Skeletal muscle cell (primary cell): Measurements from ENCODE around the gene F13B.
"Not testable (repeated sequence)": the region's sequence is repeated elsewhere in the genome, so short reads cannot be mapped to it uniquely, and the experiment has no call there.

ENCODE experiments used
- DNase-seq: peaks from one replicate; pipeline ENCODE4 v3.0.0-alpha.2; 2010; ENCODE audit warnings: low read depth
- H3K4me3 ChIP-seq: 2 replicates; pipeline ENCODE4 v1.5.1; 2011; ENCODE audit warnings: low read depth, mild to moderate bottlenecking, control low read depth, low read length, moderate library complexity

Gene F13B, protein sequence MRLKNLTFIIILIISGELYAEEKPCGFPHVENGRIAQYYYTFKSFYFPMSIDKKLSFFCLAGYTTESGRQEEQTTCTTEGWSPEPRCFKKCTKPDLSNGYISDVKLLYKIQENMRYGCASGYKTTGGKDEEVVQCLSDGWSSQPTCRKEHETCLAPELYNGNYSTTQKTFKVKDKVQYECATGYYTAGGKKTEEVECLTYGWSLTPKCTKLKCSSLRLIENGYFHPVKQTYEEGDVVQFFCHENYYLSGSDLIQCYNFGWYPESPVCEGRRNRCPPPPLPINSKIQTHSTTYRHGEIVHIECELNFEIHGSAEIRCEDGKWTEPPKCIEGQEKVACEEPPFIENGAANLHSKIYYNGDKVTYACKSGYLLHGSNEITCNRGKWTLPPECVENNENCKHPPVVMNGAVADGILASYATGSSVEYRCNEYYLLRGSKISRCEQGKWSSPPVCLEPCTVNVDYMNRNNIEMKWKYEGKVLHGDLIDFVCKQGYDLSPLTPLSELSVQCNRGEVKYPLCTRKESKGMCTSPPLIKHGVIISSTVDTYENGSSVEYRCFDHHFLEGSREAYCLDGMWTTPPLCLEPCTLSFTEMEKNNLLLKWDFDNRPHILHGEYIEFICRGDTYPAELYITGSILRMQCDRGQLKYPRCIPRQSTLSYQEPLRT

DNA sequence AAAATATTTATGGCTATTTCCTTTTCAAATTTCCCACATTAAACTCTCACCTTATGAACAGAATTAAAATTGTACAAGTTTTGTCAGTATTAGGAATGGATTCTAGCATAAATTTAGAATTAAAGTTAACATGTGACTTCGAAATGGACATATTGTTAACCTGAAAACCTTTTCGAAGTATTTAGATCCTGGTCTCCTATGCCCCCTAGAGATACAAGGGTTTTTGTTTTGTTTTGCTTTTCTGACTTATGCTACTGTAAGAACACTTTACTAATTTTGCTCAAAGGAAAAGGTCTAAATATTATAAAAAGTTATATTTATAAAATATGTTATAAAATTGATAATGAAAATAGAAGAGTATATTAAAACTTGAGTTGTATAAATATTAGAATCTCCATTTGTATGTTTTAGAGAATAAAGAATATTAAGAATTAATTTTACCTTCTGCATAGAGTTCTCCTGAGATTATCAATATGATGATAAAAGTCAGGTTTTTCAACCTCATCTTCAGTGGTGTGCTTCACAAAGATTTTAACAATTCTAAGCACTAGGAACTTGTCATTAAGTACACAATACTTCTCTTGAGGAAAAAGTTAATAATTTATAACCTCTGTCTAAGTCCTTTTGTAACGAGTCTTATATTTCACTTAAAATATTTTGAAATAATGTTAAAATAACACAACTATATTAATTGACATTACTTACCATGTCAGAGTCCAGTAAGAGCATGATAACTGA lies at the start of gene F13B:
Gene F13B, minus strand, starts transcription at position 542 of the 738 bp plus-strand sequence. Its CDS starts 37 bp downstream, at position 505.
- H3K4me3 ChIP-seq, result no peak within 1 kb of the TSS
- no peak for DNase-seq

- no peak for DNase-seq
- no peak overlapping the region for H3K4me3 ChIP-seq
Observed at GRCh38 chr1:197116156-197116555, 49.1 kb upstream of the F13B start.

DNA sequence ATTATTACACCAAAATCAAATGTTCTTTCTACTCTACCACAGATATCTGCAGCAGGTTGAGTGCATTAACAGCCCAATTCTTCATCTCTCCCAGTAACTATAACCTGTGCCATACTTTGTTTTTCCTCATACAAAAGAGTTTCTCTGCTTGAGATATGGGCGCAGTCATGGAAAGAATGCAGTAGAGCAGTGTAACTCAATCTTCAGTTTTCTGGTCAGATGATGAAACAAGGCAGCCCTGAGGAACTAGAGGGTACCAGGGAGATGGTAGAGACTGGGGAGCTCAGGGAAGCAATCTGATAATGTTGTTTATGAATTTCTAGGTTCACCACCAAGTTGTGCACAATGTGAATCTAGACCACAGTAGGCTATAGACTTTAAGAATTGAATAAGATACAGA lies 39.8 kb upstream of the F13B start:
- H3K4me3 ChIP-seq, result no peak overlapping the region
- no peak for DNase-seq

GRCh38 chr1:197103300-197103699 lies 36.2 kb upstream of the F13B start:
- H3K4me3 ChIP-seq, result no peak overlapping the region
- DNase-seq, result peak; percentile 19

DNA sequence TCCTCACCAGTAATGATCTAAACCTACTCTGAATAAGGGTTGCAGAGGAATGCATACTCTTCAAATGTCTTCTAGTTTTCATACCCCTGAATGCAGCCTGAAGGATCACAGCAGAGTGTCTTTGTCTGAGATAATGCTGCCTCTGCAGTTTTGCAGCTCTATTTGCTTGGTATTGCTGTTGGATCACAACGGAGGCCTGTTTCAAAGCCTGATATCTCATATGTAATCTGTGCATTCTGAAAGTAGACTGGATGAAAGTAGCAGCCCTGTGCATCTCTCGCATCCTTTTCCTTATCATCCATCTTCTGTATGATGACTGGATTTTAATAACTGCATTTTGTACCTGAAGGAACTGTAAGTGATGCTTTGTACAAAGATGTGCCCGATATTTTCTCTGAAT lies 34.9 kb upstream of the F13B start:
- DNase-seq, result no peak

DNA sequence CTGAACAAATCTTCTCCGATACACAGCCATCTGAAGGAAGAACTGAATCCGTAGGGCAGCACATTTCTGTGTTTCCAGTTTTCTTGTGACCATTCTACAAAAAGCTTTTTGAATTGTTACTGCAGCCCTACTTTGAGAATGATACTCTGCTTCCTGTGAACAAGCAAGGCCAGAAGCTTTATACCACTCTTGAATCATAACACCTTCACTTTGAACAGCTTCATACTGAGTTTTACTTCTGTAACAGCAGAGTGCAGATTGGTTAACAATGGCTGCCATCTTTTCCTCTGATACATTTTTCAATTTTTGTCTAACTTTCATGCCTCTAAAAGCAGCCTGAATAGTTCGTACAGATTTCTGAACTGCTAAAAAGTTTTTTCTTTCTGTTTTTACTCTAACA lies 33.6 kb upstream of the F13B start:
- no peak overlapping the region for H3K4me3 ChIP-seq
- no peak for DNase-seq

More for the DNA sequence above, 34.9 kb upstream of the F13B start:
- no peak overlapping the region for H3K4me3 ChIP-seq

GRCh38 chr1:197099444-197099843 lies 32.4 kb upstream of the F13B start:
- no peak overlapping the region for H3K4me3 ChIP-seq
- DNase-seq, result no peak

- not testable (repeated sequence) for DNase-seq, H3K4me3 ChIP-seq
Observed at GRCh38 chr1:197096971-197097370, 29.9 kb upstream of the F13B start.

GRCh38 chr1:197096137-197096536 lies 29.1 kb upstream of the F13B start:
- no peak for DNase-seq
- H3K4me3 ChIP-seq, result no peak overlapping the region

DNA sequence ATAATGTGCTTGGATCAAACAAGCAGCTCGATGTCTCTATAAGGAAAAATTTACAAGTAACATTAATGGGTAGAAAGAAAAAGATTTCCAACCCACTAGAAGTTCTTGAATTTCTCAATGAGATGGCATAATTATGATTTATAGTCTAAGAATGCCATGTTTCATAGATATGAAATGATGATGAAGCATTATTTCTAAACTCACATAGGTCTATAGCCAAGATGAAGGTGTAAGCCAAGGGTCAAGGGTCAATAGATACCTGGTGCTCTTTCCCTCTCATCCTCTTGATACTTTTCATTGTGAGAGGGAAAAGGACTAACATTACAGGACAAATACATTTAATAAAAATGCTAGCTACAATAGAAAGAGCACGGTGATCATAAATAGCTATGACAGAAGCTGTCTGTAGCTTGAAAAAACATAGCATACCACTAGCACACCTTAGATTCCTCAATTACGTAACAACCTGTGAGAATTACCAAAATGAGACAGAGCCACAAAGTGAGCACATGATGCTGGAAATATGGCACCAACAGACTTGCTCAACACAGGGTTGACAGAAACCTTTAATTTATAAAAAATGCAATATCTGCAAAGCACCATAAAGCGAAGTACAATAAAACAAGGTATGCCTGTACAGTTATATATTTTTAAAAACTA lies 26.3 kb upstream of the F13B start:
- H3K4me3 ChIP-seq, result no peak overlapping the region
- no peak for DNase-seq

- no peak overlapping the region for H3K4me3 ChIP-seq
- DNase-seq, result no peak
Observed at GRCh38 chr1:197092491-197093023, 25.5 kb upstream of the F13B start.

GRCh38 chr1:197083474-197083873 lies 16.4 kb upstream of the F13B start:
- no peak overlapping the region for H3K4me3 ChIP-seq

DNA sequence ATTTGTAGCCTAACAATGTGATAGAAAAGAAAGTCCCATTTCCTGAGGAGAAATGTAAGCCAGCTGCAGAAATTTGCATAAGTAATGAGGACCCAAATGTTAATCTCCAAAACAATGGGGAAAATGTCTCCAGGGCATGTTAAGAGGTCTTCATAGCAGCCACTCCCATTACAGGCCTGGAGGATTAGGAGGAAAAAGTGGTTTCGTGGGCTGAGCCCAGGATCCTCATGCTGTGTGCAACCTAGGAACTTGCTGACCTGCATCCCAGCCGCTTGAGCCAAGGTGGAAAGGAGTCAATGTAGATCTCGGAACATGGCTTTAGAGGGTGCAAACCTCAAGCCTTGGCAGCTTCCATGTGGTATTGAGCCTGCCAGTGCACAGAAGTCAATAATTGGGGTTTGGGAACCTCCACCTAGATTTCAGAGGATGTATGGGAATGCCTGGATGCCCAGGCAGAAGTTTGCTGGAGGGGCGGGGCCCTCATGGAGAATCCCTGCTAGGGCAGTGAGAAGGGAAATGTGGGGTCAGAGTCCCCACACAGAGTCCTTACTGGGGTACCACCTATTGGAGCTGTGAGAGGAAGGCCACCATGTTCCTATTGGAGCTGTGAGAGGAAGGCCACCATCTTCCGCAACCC lies 14.2 kb upstream of the F13B start:
- DNase-seq, result no peak
- H3K4me3 ChIP-seq, result no peak overlapping the region

More at GRCh38 chr1:197083474-197083873, 16.4 kb upstream of the F13B start:
- DNase-seq, result no peak

- DNase-seq, result no peak
- no peak overlapping the region for H3K4me3 ChIP-seq
Observed at GRCh38 chr1:197080323-197080722, 13.3 kb upstream of the F13B start.

GRCh38 chr1:197076585-197076984 lies 9.5 kb upstream of the F13B start:
- DNase-seq, result no peak
- H3K4me3 ChIP-seq, result no peak overlapping the region

- no peak overlapping the region for H3K4me3 ChIP-seq
- DNase-seq, result no peak
Observed at GRCh38 chr1:197073978-197074377, 6.9 kb upstream of the F13B start.

- no peak overlapping the region for H3K4me3 ChIP-seq
- no peak for DNase-seq
Observed at GRCh38 chr1:197067457-197067818, 378 bp upstream of the F13B start.

DNA sequence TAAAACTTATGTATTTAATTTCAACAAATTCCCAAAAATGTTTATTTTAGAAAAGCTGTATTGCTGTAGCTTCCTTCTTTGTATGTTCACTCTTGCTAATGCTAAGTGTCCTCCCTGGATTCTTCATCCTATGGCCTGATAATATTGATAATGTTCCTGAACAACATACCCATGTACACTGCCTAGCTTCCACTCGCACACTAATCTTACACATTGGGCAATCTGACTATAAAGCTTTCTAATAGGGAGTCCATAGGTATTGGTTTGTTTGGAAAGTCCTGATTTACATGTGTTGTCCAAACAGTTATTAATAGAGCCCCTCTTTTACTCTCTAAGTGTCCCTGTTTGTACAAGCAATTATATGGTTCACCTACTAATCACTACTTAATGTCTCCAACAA lies 783 bp downstream of the F13B start:
- no peak for DNase-seq
- H3K4me3 ChIP-seq, result no peak overlapping the region

GRCh38 chr1:197065559-197065958 lies 1.5 kb downstream of the F13B start:
- DNase-seq, result peak; percentile 61
- H3K4me3 ChIP-seq, result no peak overlapping the region
